ENCODE measurements around the gene FAM47C. TPM values are rescaled to one million over a fixed set of nuclear protein-coding genes. Genes with fewer than 3 reads are reported as not detected.
"Not testable (repeated sequence)": the region's sequence is repeated elsewhere in the genome, so short reads cannot be mapped to it uniquely, and the experiment has no call there.

The FAM47C gene
- total RNA-seq: not detected in 2 replicates

GRCh38 chrX:37008182-37008581, at the start of gene FAM47C:
Gene FAM47C (plus strand): TSS chrX:37008366. CDS start chrX:37008411, 45 bp downstream.
- not testable (repeated sequence) for DNase-seq (ENCODE audit: low read depth); H3K4me3 ChIP-seq (ENCODE audit: low read depth, low read length)

- DNase-seq (ENCODE audit: low read depth): no peak
These were observed 46.6 kb upstream of the FAM47C start for GRCh38 chrX:36961590-36961989.

GRCh38 chrX:36963069-36963808, 44.9 kb upstream of the FAM47C start:
- no peak for DNase-seq (ENCODE audit: low read depth)
- H3K4me3 ChIP-seq (ENCODE audit: low read depth, low read length): peak overlapping the region; percentile 37
- no peak for TF ChIP-seq CTCF (conservative IDR thresholded peaks at IDR 0.05; ENCODE audit: low read depth, low read length)

More at GRCh38 chrX:36961590-36961989, 46.6 kb upstream of the FAM47C start:
- H3K4me3 ChIP-seq (ENCODE audit: low read depth, low read length): no peak overlapping the region
- TF ChIP-seq CTCF (conservative IDR thresholded peaks at IDR 0.05; ENCODE audit: low read depth, low read length): peak; percentile 37

- no peak for DNase-seq (ENCODE audit: low read depth)
- no peak for TF ChIP-seq CTCF (conservative IDR thresholded peaks at IDR 0.05; ENCODE audit: low read depth, low read length)
These were observed 44.3 kb upstream of the FAM47C start for GRCh38 chrX:36963852-36964251.

GRCh38 chrX:36973575-36973974, 34.6 kb upstream of the FAM47C start:
- no peak for TF ChIP-seq CTCF (conservative IDR thresholded peaks at IDR 0.05; ENCODE audit: low read depth, low read length)
- H3K4me3 ChIP-seq (ENCODE audit: low read depth, low read length): no peak overlapping the region
- DNase-seq (ENCODE audit: low read depth): no peak

More at GRCh38 chrX:36963852-36964251, 44.3 kb upstream of the FAM47C start:
- H3K4me3 ChIP-seq (ENCODE audit: low read depth, low read length): no peak overlapping the region

- TF ChIP-seq CTCF (conservative IDR thresholded peaks at IDR 0.05; ENCODE audit: low read depth, low read length): no peak
- H3K4me3 ChIP-seq (ENCODE audit: low read depth, low read length): no peak overlapping the region
- DNase-seq (ENCODE audit: low read depth): no peak
These were observed 33.3 kb upstream of the FAM47C start for GRCh38 chrX:36974911-36975310.

GRCh38 chrX:36978886-36979285, 29.3 kb upstream of the FAM47C start:
- no peak overlapping the region for H3K4me3 ChIP-seq (ENCODE audit: low read depth, low read length)
- TF ChIP-seq CTCF (conservative IDR thresholded peaks at IDR 0.05; ENCODE audit: low read depth, low read length): no peak
- DNase-seq (ENCODE audit: low read depth): peak; percentile 10

Measured in epithelial cell of proximal tubule (primary cell).